ENCODE measurements around the gene EFNB2. TPM values are rescaled to one million over a fixed set of nuclear protein-coding genes. Genes with fewer than 3 reads are reported as not detected.

The EFNB2 gene
- total RNA-seq, 1 donor from 2014 or later = 82.8 TPM

- DNase-seq = no peak
Measured at GRCh38 chr13:106525865-106526264, 9.6 kb downstream of the EFNB2 start.

- no peak for DNase-seq
Measured at GRCh38 chr13:106524108-106524507, 11.4 kb downstream of the EFNB2 start.

- no peak for DNase-seq
Measured at GRCh38 chr13:106523576-106523975, 11.9 kb downstream of the EFNB2 start.

GRCh38 chr13:106522898-106523525 is 12.4 kb downstream of the EFNB2 start:
- no peak for DNase-seq

- no peak for DNase-seq
Measured at GRCh38 chr13:106522112-106522705, 13.3 kb downstream of the EFNB2 start.

GRCh38 chr13:106521095-106521799 is 14.2 kb downstream of the EFNB2 start:
- DNase-seq = no peak

- DNase-seq = no peak
Measured at GRCh38 chr13:106520251-106521054, 15.0 kb downstream of the EFNB2 start.

- no peak for DNase-seq
Measured at GRCh38 chr13:106518512-106518911, 16.9 kb downstream of the EFNB2 start.

- DNase-seq = no peak
Measured at GRCh38 chr13:106517109-106517847, 18.2 kb downstream of the EFNB2 start.

- no peak for DNase-seq
Measured at GRCh38 chr13:106515635-106516254, 19.7 kb downstream of the EFNB2 start.

- no peak for DNase-seq
Measured at GRCh38 chr13:106514928-106515634, 20.4 kb downstream of the EFNB2 start.

GRCh38 chr13:106513025-106513983 is 22.2 kb downstream of the EFNB2 start:
- no peak for DNase-seq

GRCh38 chr13:106507560-106508274 is 27.7 kb downstream of the EFNB2 start:
- DNase-seq = no peak

- no peak for DNase-seq
Measured at GRCh38 chr13:106506286-106506685, 29.2 kb downstream of the EFNB2 start.

GRCh38 chr13:106505732-106506131 is 29.7 kb downstream of the EFNB2 start:
- no peak for DNase-seq

GRCh38 chr13:106505295-106505694 is 30.2 kb downstream of the EFNB2 start:
- no peak for DNase-seq

- no peak for DNase-seq
Measured at GRCh38 chr13:106503730-106504453, 31.6 kb downstream of the EFNB2 start.

- no peak for DNase-seq
Measured at GRCh38 chr13:106503272-106503671, 32.2 kb downstream of the EFNB2 start.

Data from occipital lobe (tissue), 2 donors.